ENCODE data around the gene CHIA.

- TF ChIP-seq CTCF (IDR thresholded peaks at IDR 0.05 in 2 of 3, conservative IDR thresholded peaks at IDR 0.05 in 1 of 3; ENCODE audit: insufficient read depth in 2 of 3, low read depth in 1 of 3, low read length in 3 of 3) = no peak
- TF ChIP-seq POLR2A (conservative IDR thresholded peaks at IDR 0.05) = no peak
- no peak for TF ChIP-seq ZNF324 (CRISPR knock-in tag; IDR thresholded peaks at IDR 0.05)
- TF ChIP-seq CBX1 (IDR thresholded peaks at IDR 0.05; ENCODE audit: low read depth) = no peak
Observed at GRCh38 chr1:111275780-111276433, 14.7 kb upstream of the CHIA start.
